ENCODE measurements around the gene FLRT1. TPM values are rescaled to one million over a fixed set of nuclear protein-coding genes. Genes with fewer than 3 reads are reported as not detected.
A peak's percentile ranks its signal among the peaks of the same experiment; 100 is the strongest.

FLRT1 gene
- total and polyA plus RNA-seq, 2 of the 13 experiments (the other 11 are each of a cell fraction or from before 2014, with no cell fraction given): 0.02 to 0.08 TPM

GRCh38 chr11:63986156-63986931 lies 49.4 kb upstream of the FLRT1 start, which contains the start of gene OTUB1 (continued):
- TF ChIP-seq EZH2 (conservative IDR thresholded peaks at IDR 0.05; ENCODE audit: low read depth, low read length) (no peak), GATA4 (IDR thresholded peaks at IDR 0.05; ENCODE audit: borderline replicate concordance, low read depth) (no peak), MATR3 (CRISPR knock-in tag; IDR thresholded peaks at IDR 0.05) (no peak), ZNF547 (CRISPR knock-in tag; IDR thresholded peaks at IDR 0.05) (peak; percentile 66; the same call in 1 of the 2 replicates), ZNF549 (CRISPR knock-in tag; IDR thresholded peaks at IDR 0.05) (peak; percentile 57; the same call in 1 of the 2 replicates), KDM2A (CRISPR knock-in tag; IDR thresholded peaks at IDR 0.05; ENCODE audit: borderline replicate concordance, low read depth) (peak; percentile 94), ZNF691 (CRISPR knock-in tag; IDR thresholded peaks at IDR 0.05; ENCODE audit: borderline replicate concordance, low read depth) (0 out of 2 replicates have a peak, but pooled peaks have one; percentile 35), MED8 (CRISPR knock-in tag; IDR thresholded peaks at IDR 0.05; ENCODE audit: insufficient replicate concordance) (peak; percentile 32), TBX3 (IDR thresholded peaks at IDR 0.05; ENCODE audit: borderline replicate concordance) (no peak), SNAPC2 (CRISPR knock-in tag; IDR thresholded peaks at IDR 0.05) (no peak; the same call in 1 of the 2 replicates), TEAD2 (CRISPR knock-in tag; IDR thresholded peaks at IDR 0.05) (no peak), ZMYM2 (CRISPR knock-in tag; IDR thresholded peaks at IDR 0.05) (no peak), ZBTB10 (CRISPR knock-in tag; IDR thresholded peaks at IDR 0.05; ENCODE audit: borderline replicate concordance) (no peak), BATF2 (CRISPR knock-in tag; IDR thresholded peaks at IDR 0.05) (no peak), ZNF615 (CRISPR knock-in tag; IDR thresholded peaks at IDR 0.05; ENCODE audit: borderline replicate concordance) (no peak), ZNF354B (CRISPR knock-in tag; IDR thresholded peaks at IDR 0.05) (no peak), ZNF451 (CRISPR knock-in tag; IDR thresholded peaks at IDR 0.05) (no peak), PRPF4 (IDR thresholded peaks at IDR 0.05; ENCODE audit: low read depth, low read length, poor library complexity, severe bottlenecking) (peak; percentile 53), JARID2 (CRISPR knock-in tag; IDR thresholded peaks at IDR 0.05; ENCODE audit: insufficient replicate concordance) (no peak), PHF5A (CRISPR knock-in tag; IDR thresholded peaks at IDR 0.05; ENCODE audit: low read depth, unreplicated experiment) (no peak), POLR2G (IDR thresholded peaks at IDR 0.05; ENCODE audit: low read depth, low read length) (peak; percentile 89), ZNF276 (CRISPR knock-in tag; IDR thresholded peaks at IDR 0.05; ENCODE audit: low read depth) (peak; percentile 41; the same call in 1 of the 2 replicates), ZNF761 (CRISPR knock-in tag; conservative IDR thresholded peaks at IDR 0.05) (0 out of 2 replicates have a peak, but pooled peaks have one; percentile 48), XBP1 (CRISPR knock-in tag; IDR thresholded peaks at IDR 0.05) (peak; percentile 80; the same call in 1 of the 2 replicates)
